CD14-positive monocyte (primary cell): ENCODE measurements around the gene ABCF3. TPM values are rescaled to one million over a fixed set of nuclear protein-coding genes. Genes with fewer than 3 reads are reported as not detected.

Experiments
- DNase-seq, 3 donors: peaks; one replicate each; pipeline ENCODE4 v3.0.0-alpha.2; 2011 to 2022
- H2AFZ ChIP-seq: 2 replicates; pipeline ENCODE4 v1.6.0; 2012; ENCODE audit warnings: mild to moderate bottlenecking, low read depth, low read length, inconsistent platforms; ENCODE audit not compliant: insufficient read depth, poor library complexity, severe bottlenecking
- H3K27ac ChIP-seq, 2 donors: 1 replicate in 1 of 2; 2 replicates in 1 of 2; pipeline ENCODE4 v1.5.1; 2012 to 2013; ENCODE audit warnings: low read length in 2 of 2, control low read depth in 1 of 2, inconsistent platforms in 1 of 2, low read depth in 1 of 2, mild to moderate bottlenecking in 1 of 2
- H3K27me3 ChIP-seq, 2 donors: one replicate each; pipeline versions ENCODE4 v1.6.0 to v1.6.1; 2011 to 2013; ENCODE audit warnings: low read length in 2 of 2; ENCODE audit not compliant: control insufficient read depth in 2 of 2, insufficient read depth in 2 of 2
- H3K36me3 ChIP-seq, 2 donors: replicated peaks in 1 of 2; 1 replicate in 1 of 2; 2 replicates in 1 of 2; pipeline versions ENCODE4 v1.5.1 to v1.6.1; 2012 to 2013; ENCODE audit warnings: low read length in 2 of 2, control low read depth in 1 of 2, inconsistent platforms in 1 of 2, mild to moderate bottlenecking in 1 of 2; ENCODE audit not compliant: insufficient read depth in 2 of 2, control insufficient read depth in 1 of 2
- H3K4me1 ChIP-seq, 2 donors: 1 replicate in 1 of 2; 2 replicates in 1 of 2; pipeline versions ENCODE4 v1.5.1 to v1.6.1; 2012 to 2013; ENCODE audit warnings: low read length in 2 of 2, control low read depth in 1 of 2, inconsistent platforms in 1 of 2, mild to moderate bottlenecking in 1 of 2, moderate library complexity in 1 of 2; ENCODE audit not compliant: insufficient read depth in 2 of 2, control insufficient read depth in 1 of 2
- H3K4me2 ChIP-seq: replicated peaks from 2 replicates; pipeline ENCODE3; 2012; ENCODE audit warnings: low read length, moderate library complexity, mild to moderate bottlenecking; ENCODE audit not compliant: poor library complexity, severe bottlenecking; ENCODE audit errors: extremely low read depth
- H3K4me3 ChIP-seq, 3 experiments: fragments of 200-600 bp in 1 of 3; sonication (generic) in 1 of 3; replicated peaks in 1 of 3; 1 replicate in 2 of 3; 2 replicates in 1 of 3; pipeline ENCODE4 v1.5.1; 2011 to 2013; ENCODE audit warnings: low read length in 3 of 3, mild to moderate bottlenecking in 3 of 3, control low read depth in 2 of 3, low read depth in 2 of 3, inconsistent platforms in 1 of 3, moderate library complexity in 1 of 3
- H3K79me2 ChIP-seq: 2 replicates; pipeline ENCODE4 v1.6.0; 2012; ENCODE audit warnings: mild to moderate bottlenecking, control low read depth, inconsistent platforms, low read length, moderate library complexity; ENCODE audit not compliant: insufficient read depth
- H3K9ac ChIP-seq: 2 replicates; pipeline ENCODE4 v1.6.0; 2017; ENCODE audit warnings: low read length, mild to moderate bottlenecking; ENCODE audit not compliant: insufficient read depth, poor library complexity, severe bottlenecking
- H3K9me3 ChIP-seq, 2 donors: replicated peaks in 1 of 2; 1 replicate in 1 of 2; 2 replicates in 1 of 2; pipeline versions ENCODE4 v1.5.1 to v1.6.1; 2012 to 2013; ENCODE audit warnings: low read length in 2 of 2, control low read depth in 1 of 2; ENCODE audit not compliant: control insufficient read depth in 1 of 2, insufficient read depth in 1 of 2
- H4K20me1 ChIP-seq: 2 replicates; pipeline ENCODE4 v1.6.0; 2012; ENCODE audit warnings: mild to moderate bottlenecking, low read length, control low read depth, moderate library complexity; ENCODE audit not compliant: insufficient read depth
- H3K27ac Mint-ChIP-seq, 7 donors: one replicate each; pipeline ENCODE4 v1.8.0; 2020; ENCODE audit warnings: mild to moderate bottlenecking in 7 of 7, mixed read lengths in 7 of 7, moderate library complexity in 6 of 7, inconsistent platforms in 2 of 7
- H3K27me3 Mint-ChIP-seq, 3 donors: one replicate each; pipeline ENCODE4 v1.8.0; 2021 to 2022; ENCODE audit warnings: low read depth in 3 of 3, mild to moderate bottlenecking in 3 of 3, mixed read lengths in 3 of 3, moderate library complexity in 3 of 3, inconsistent platforms in 1 of 3
- H3K36me3 Mint-ChIP-seq, 2 donors: one replicate each; pipeline ENCODE4 v1.8.0; 2020; ENCODE audit warnings: mixed read lengths in 2 of 2, inconsistent platforms in 1 of 2, mild to moderate bottlenecking in 1 of 2
- H3K4me1 Mint-ChIP-seq: one replicate; pipeline ENCODE4 v1.8.0; 2020; ENCODE audit warnings: mild to moderate bottlenecking, mixed read lengths
- H3K4me3 Mint-ChIP-seq, 2 donors: one replicate each; pipeline ENCODE4 v1.8.0; 2020; ENCODE audit warnings: mild to moderate bottlenecking in 2 of 2, mixed read lengths in 2 of 2, moderate library complexity in 1 of 2
- H3K9me3 Mint-ChIP-seq, 7 donors: one replicate each; pipeline ENCODE4 v1.8.0; 2020 to 2022; ENCODE audit warnings: mixed read lengths in 7 of 7, mild to moderate bottlenecking in 6 of 7, moderate library complexity in 6 of 7, inconsistent platforms in 2 of 7
- CTCF ChIP-seq: fragments of 200-600 bp; IDR thresholded peaks from one replicate; pipeline ENCODE4 v1.8.0; 2022; ENCODE audit warnings: antibody characterized with exemption, mild to moderate bottlenecking
- WGBS: methylation state at CpG from one replicate; pipeline ENCODE4 v1.1.5; 2013; ENCODE audit warnings: missing lambda C conversion rate; ENCODE audit not compliant: insufficient coverage; 5-methylcytosine and 5-hydroxymethylcytosine counted together
- intact Hi-C, 2 donors: fragments of 100-400 bp; cut with micrococcal nuclease; formaldehyde crosslinking; loops; one replicate each; pipeline versions ENCODE4 v1.15.0 to v1.15.1; 2023
- polyA plus RNA-seq, 3 donors: library from polyadenylated mRNA; depleted of rRNA in 1 of 3; unstranded in 2 of 3; stranded (reverse) in 1 of 3; fragments of 300-500 nt in 2 of 3; fragments of >200 nt in 1 of 3; fragmentation: Illumina TruSeq in 2 of 3; gene quantifications; 1 replicate in 2 of 3; 2 replicates in 1 of 3; pipeline ENCODE4 v1.2.3, GENCODE V29; 2012 to 2021

The ABCF3 gene
- polyA plus RNA-seq, 3 donors, result 13.5 to 74.8 (median 13.9) TPM

GRCh38 chr3:184154885-184155643, 30.9 kb upstream of the ABCF3 start, which contains the start of gene DVL3:
Gene DVL3, plus strand, starts transcription at chr3:184155377. Its CDS starts 259 bp downstream, at chr3:184155636.
- H2AFZ ChIP-seq, result peak within 1 kb of the TSS; percentile 88
- Mint-ChIP-seq H3K27me3 (peaks cover 0 to 4% (median 2%) of the 10 kb centered on the region in 3 donors), H3K9me3 (no peaks in the 10 kb centered on the region), H3K4me3 (peak within 1 kb of the TSS; percentile 96), H3K36me3 (peaks cover 2 to 3% of the 10 kb centered on the region in 2 donors), H3K27ac (peak within 1 kb of the TSS; percentile 73 to 89 (median 85)), H3K4me1 (peaks cover 38% of the 10 kb centered on the region)
- TF ChIP-seq CTCF, result no peak
- H3K9me3 ChIP-seq, result no peaks in the 10 kb centered on the region
- no peaks in the 10 kb centered on the region for H3K27me3 ChIP-seq
- H3K4me3 ChIP-seq, result peak within 1 kb of the TSS; percentile 77 to 97 (median 94)
- peak within 1 kb of the TSS; percentile 99 for H3K4me2 ChIP-seq
- WGBS, result under 1% methylated on average over 83 of the region's 84 CpGs
- no peaks in the 10 kb centered on the region for H3K36me3 ChIP-seq
- intact Hi-C loops, result no loop called here
- peaks cover 37 to 44% of the 10 kb centered on the region in 2 donors for H3K4me1 ChIP-seq
- DNase-seq, result peak in 2 of 3 donors; percentile 52 to 63
- peak within 1 kb of the TSS; percentile 63 to 77 for H3K27ac ChIP-seq
- H3K9ac ChIP-seq, result peak within 1 kb of the TSS; percentile 77
- peaks cover 41% of the 10 kb centered on the region for H4K20me1 ChIP-seq
- H3K79me2 ChIP-seq, result peaks cover 43% of the 10 kb centered on the region

GRCh38 chr3:184155644-184156521, 30.1 kb upstream of the ABCF3 start:
- Histone ChIP-seq H2AFZ (peak overlapping the region; percentile 88), H4K20me1 (peaks cover 49% of the 10 kb centered on the region), H3K4me3 (peak overlapping the region; percentile 77 to 97 (median 94)), H3K27ac (peak overlapping the region; percentile 63 to 77), H3K4me1 (peaks cover 37 to 44% of the 10 kb centered on the region in 2 donors), H3K36me3 (no peaks in the 10 kb centered on the region), H3K4me2 (peak overlapping the region; percentile 99), H3K79me2 (peaks cover 51% of the 10 kb centered on the region), H3K27me3 (no peaks in the 10 kb centered on the region), H3K9ac (peak overlapping the region; percentile 77), H3K9me3 (no peaks in the 10 kb centered on the region)
- Mint-ChIP-seq H3K27ac (peak overlapping the region; percentile 73 to 89 (median 85)), H3K4me1 (peaks cover 45% of the 10 kb centered on the region), H3K36me3 (peaks cover 6 to 8% of the 10 kb centered on the region in 2 donors), H3K27me3 (peaks cover 0 to 4% (median 2%) of the 10 kb centered on the region in 3 donors), H3K9me3 (no peaks in the 10 kb centered on the region), H3K4me3 (peak overlapping the region; percentile 96)
- no peak for TF ChIP-seq CTCF
- DNase-seq, result peak in 2 of 3 donors; percentile 35 to 37
- WGBS, result 0% methylated on average over 44 of the region's 47 CpGs
- intact Hi-C loops, result loop anchor here in 1 of 2 donors (2.0 kb wide), 1 partner anchor 21 kb away; the partner anchor contains the start of gene EIF2B5
